GM18526 (cell line): Measurements from ENCODE around the gene KLK4.

Experiments
- POLR2A ChIP-seq: IDR thresholded peaks from 3 replicates; pipeline ENCODE4 v1.6.1; 2011; ENCODE audit not compliant: insufficient read length; ENCODE audit errors: extremely low read depth

The KLK4 gene

DNA sequence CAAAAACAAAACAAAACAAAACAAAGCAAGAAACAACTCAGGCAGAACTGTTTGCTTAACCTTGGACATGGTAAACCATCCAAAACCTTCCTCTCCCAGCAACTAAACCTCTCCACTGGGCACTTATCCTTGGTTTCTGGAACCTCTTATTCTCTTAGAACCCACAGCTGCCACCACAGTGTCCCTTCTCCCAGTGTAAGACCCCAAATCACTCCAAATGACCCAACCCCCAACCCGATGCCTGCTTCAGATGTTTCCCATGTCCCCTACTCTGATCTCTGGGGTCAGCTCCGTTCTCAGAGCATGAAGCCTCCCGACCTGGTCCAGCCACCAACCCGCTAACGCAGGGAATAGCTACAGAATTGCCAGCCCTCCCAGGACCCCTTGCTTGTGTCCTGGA, 37.0 kb downstream of the KLK4 start:
- no peak for TF ChIP-seq POLR2A

GRCh38 chr19:50873056-50873455, 38.1 kb downstream of the KLK4 start, which contains the start of gene KLK2:
KLK2 (plus strand) TSS chr19:50873439; CDS start chr19:50873474, 35 bp downstream.
- no peak for TF ChIP-seq POLR2A

GRCh38 chr19:50870417-50871089, 40.6 kb downstream of the KLK4 start:
- TF ChIP-seq POLR2A = no peak

- no peak for TF ChIP-seq POLR2A
Observed at GRCh38 chr19:50869479-50869878, 41.7 kb downstream of the KLK4 start.

GRCh38 chr19:50861496-50862286, 49.5 kb downstream of the KLK4 start:
- TF ChIP-seq POLR2A = no peak

DNA sequence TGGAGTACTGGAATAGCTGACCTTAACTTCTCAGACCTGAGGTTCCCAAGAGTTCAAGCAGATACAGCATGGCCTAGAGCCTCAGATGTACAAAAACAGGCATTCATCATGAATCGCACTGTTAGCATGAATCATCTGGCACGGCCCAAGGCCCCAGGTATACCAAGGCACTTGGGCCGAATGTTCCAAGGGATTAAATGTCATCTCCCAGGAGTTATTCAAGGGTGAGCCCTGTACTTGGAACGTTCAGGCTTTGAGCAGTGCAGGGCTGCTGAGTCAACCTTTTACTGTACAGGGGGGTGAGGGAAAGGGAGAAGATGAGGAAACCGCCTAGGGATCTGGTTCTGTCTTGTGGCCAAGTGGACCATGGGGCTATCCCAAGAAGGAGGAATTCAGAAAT, 50.2 kb downstream of the KLK4 start:
- TF ChIP-seq POLR2A = no peak

DNA sequence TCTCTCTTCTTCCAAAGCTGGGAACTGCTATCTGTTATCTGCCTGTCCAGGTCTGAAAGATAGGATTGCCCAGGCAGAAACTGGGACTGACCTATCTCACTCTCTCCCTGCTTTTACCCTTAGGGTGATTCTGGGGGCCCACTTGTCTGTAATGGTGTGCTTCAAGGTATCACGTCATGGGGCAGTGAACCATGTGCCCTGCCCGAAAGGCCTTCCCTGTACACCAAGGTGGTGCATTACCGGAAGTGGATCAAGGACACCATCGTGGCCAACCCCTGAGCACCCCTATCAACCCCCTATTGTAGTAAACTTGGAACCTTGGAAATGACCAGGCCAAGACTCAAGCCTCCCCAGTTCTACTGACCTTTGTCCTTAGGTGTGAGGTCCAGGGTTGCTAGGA, 51.3 kb downstream of the KLK4 start:
- TF ChIP-seq POLR2A = no peak

GRCh38 chr19:50858886-50859285, 52.3 kb downstream of the KLK4 start:
- TF ChIP-seq POLR2A = no peak

GRCh38 chr19:50857366-50857765, 53.8 kb downstream of the KLK4 start:
- no peak for TF ChIP-seq POLR2A
